Measurements from ENCODE around the gene FLVCR2.

DNA sequence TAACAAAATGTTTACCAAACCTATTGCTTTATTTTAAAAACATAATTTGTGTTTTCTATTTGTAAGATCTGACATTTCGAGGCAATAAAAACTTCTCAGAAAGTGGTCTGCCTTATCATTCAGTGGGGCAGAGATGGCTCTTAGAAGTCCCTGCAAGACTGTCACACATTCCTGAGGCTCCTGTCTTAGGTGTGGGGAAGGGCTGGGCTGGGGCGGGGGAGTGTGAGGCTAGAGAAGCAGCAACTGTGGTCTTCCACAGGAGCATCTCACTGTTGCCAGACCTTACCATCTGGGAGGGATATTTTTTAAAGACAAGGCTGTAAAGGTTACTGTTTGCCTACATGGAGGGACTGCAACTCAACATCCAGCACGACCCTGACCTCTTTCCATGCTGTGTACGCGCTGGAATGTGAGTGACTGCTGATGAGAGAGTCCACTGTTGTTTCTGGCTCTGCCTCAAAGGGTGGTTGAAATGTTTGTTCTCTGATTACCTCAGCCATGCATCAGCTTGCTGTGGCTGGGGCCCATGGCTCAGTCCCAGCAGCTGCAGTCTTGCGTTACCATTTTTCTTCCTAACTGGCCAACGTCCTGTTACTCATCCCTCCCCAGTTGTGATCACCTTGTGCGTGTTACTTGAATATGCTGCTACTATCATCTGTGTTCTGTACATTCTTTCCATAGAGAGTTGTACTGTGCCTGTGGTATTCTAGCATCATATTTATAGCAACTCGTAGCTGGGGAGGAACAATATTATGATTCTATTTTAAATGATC is 69.8 kb downstream of the FLVCR2 start:
- TF ChIP-seq, protein P1, sequence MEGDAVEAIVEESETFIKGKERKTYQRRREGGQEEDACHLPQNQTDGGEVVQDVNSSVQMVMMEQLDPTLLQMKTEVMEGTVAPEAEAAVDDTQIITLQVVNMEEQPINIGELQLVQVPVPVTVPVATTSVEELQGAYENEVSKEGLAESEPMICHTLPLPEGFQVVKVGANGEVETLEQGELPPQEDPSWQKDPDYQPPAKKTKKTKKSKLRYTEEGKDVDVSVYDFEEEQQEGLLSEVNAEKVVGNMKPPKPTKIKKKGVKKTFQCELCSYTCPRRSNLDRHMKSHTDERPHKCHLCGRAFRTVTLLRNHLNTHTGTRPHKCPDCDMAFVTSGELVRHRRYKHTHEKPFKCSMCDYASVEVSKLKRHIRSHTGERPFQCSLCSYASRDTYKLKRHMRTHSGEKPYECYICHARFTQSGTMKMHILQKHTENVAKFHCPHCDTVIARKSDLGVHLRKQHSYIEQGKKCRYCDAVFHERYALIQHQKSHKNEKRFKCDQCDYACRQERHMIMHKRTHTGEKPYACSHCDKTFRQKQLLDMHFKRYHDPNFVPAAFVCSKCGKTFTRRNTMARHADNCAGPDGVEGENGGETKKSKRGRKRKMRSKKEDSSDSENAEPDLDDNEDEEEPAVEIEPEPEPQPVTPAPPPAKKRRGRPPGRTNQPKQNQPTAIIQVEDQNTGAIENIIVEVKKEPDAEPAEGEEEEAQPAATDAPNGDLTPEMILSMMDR (CRISPR knock-in tag; IDR thresholded peaks at IDR 0.05), result peak; percentile 33
- TF ChIP-seq NFE2 (CRISPR knock-in tag; IDR thresholded peaks at IDR 0.05), result no peak
- TF ChIP-seq, protein P2, sequence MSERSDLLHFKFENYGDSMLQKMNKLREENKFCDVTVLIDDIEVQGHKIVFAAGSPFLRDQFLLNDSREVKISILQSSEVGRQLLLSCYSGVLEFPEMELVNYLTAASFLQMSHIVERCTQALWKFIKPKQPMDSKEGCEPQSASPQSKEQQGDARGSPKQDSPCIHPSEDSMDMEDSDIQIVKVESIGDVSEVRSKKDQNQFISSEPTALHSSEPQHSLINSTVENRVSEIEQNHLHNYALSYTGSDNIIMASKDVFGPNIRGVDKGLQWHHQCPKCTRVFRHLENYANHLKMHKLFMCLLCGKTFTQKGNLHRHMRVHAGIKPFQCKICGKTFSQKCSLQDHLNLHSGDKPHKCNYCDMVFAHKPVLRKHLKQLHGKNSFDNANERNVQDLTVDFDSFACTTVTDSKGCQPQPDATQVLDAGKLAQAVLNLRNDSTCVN (CRISPR knock-in tag; IDR thresholded peaks at IDR 0.05; ENCODE audit: borderline replicate concordance), result peak; percentile 69; the same call in 1 of the 2 replicates
- TF ChIP-seq, protein P3, sequence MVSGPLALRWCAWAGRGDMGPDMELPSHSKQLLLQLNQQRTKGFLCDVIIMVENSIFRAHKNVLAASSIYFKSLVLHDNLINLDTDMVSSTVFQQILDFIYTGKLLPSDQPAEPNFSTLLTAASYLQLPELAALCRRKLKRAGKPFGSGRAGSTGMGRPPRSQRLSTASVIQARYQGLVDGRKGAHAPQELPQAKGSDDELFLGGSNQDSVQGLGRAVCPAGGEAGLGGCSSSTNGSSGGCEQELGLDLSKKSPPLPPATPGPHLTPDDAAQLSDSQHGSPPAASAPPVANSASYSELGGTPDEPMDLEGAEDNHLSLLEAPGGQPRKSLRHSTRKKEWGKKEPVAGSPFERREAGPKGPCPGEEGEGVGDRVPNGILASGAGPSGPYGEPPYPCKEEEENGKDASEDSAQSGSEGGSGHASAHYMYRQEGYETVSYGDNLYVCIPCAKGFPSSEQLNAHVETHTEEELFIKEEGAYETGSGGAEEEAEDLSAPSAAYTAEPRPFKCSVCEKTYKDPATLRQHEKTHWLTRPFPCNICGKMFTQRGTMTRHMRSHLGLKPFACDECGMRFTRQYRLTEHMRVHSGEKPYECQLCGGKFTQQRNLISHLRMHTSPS (CRISPR knock-in tag; IDR thresholded peaks at IDR 0.05; ENCODE audit: low read depth), result no peak
- no peak for TF ChIP-seq NPAS2 (CRISPR knock-in tag; IDR thresholded peaks at IDR 0.05; ENCODE audit: borderline replicate concordance)
- no peak for TF ChIP-seq ZSCAN29 (CRISPR knock-in tag; conservative IDR thresholded peaks at IDR 0.05)
- peak; percentile 21; the same call in 1 of the 2 replicates for TF ChIP-seq PHF8 (CRISPR knock-in tag; IDR thresholded peaks at IDR 0.05)
- peak; percentile 86 for TF ChIP-seq CEBPB (IDR thresholded peaks at IDR 0.05; ENCODE audit: borderline replicate concordance, low read depth, low read length)
- TF ChIP-seq ZNF446 (CRISPR knock-in tag; IDR thresholded peaks at IDR 0.05), result no peak
- TF ChIP-seq ERF (CRISPR knock-in tag; IDR thresholded peaks at IDR 0.05), result peak; percentile 68; the same call in 1 of the 2 replicates
- TF ChIP-seq FOXA1 (IDR thresholded peaks at IDR 0.05), result peak; percentile 76
- peak; percentile 98 for TF ChIP-seq FOXA1 (CRISPR knock-in tag; IDR thresholded peaks at IDR 0.05)

All from HepG2 (cell line).